Inflammatory macrophage (primary cell): ENCODE data around the gene ARSG.
A peak's percentile ranks its signal among the peaks of the same experiment; 100 is the strongest.
"Not testable (repeated sequence)": the region's sequence is repeated elsewhere in the genome, so short reads cannot be mapped to it uniquely, and the experiment has no call there.

Experiments used
- DNase-seq, 2 donors: peaks; one replicate each; pipeline ENCODE4 v3.0.0-alpha.2; 2020 to 2022
- total RNA-seq, 18 experiments: gene quantifications; one replicate each; lab custom pipeline; 2026; ENCODE audit warnings: mixed read lengths in 6 of 18, inconsistent platforms in 2 of 18; lab: John Stamatoyannopoulos, UW

ARSG gene
- 2.0 to 8.2 (median 3.7) reads per million in 18 experiments for total RNA-seq

GRCh38 chr17:68290955-68291835, at the start of gene ARSG, which contains the start of gene SLC16A6:
Gene ARSG, plus strand, starts transcription at chr17:68291495. Its CDS starts 15,999 bp downstream, at chr17:68307494.
Gene SLC16A6, minus strand, starts transcription at chr17:68291127. Its CDS starts 12,807 bp downstream, at chr17:68278320.
- DNase-seq: peak; percentile 91 to 94

GRCh38 chr17:68246271-68247028, 44.8 kb upstream of the ARSG start:
- no peak for DNase-seq

DNA sequence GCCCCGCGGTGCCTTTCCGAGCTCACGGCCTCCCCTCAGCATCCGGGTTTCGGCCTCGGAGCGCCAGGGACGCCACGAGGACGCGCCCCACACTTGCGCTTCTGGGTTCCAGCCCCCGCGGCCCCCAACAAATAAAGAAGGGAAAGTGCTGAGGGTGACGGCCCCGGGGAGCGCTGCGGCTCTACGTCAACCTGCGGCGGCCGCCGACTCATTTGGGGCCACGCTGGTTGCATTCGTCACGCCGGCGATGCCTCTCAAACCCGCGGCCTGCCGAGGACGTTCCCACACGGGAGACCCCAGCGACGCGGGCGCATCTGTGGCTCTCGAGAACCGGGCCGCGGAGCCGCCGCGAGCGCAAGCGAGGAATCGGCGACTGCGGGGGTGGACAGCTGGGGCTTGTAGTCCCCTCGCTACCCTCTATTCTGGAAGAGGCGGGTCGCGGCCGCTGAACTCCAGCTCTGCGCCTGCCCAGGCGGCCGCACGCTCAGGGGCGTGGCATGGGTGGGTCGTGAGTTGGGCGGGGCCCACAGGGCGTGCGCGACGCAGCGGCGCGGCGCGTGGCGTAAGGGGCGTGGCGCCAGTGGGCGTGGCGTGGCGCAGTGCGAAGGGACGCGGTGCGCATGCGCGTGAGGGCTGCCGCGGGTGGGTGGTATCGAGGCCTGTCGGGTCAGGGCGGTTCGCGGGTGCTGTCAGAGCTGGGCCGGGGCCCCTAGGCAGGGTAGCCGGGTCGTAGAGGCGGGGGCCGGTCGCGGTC, 43.7 kb upstream of the ARSG start, which contains the start of gene AMZ2:
TSS of gene AMZ2 (plus strand) at position 599 of the 754 bp plus-strand sequence. CDS start 2,145 bp downstream, outside the sequence.
- peak; percentile 95 to 97 for DNase-seq

- peak; percentile 27 to 49 for DNase-seq
These were observed 43.0 kb upstream of the ARSG start for GRCh38 chr17:68248199-68248825.

DNA sequence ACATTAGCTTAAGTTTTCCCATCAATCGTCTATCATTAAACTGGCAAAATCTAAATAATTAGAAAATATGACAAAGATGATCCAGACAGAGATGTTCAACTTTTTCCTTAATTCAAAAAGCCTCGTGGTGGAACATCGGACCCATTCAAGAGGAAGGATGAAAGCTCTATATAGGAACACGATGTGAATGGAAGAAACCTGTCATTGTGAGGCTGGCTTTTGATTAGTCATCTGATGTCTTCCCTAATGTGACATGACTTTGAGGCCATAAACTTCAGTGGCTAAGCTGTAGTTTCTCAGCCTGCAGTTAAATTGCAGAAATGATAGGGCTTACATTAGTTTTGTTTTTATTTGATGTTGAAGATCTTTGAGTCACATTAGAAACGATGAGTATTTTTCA, 42.4 kb upstream of the ARSG start:
- peak; percentile 42 to 55 for DNase-seq

GRCh38 chr17:68249354-68249765, 41.9 kb upstream of the ARSG start:
- DNase-seq: peak; percentile 59 to 71

GRCh38 chr17:68253426-68253825, 37.9 kb upstream of the ARSG start:
- DNase-seq: not testable (repeated sequence)

DNA sequence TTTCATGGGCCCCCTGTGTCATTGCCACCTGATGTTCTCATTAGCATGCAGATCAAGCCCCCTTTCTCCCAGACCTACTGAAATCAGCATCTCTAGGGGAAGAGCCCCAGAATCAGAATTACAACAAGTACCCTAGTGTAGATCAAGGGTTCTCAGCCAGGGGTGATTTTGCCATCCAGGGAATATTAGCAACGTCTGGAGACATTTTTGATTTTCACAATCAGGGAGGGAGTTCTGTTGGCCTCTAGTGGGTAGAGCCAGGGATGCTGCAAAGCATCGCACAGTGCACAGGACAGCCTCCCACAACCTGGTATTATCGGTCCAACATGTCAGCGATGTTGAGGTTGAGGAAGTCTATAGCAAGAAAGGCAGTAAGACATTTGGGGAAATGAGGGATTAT, 36.1 kb upstream of the ARSG start:
- no peak for DNase-seq

- peak; percentile 66 to 81 for DNase-seq
These were observed 35.4 kb upstream of the ARSG start for GRCh38 chr17:68255731-68256538.

DNA sequence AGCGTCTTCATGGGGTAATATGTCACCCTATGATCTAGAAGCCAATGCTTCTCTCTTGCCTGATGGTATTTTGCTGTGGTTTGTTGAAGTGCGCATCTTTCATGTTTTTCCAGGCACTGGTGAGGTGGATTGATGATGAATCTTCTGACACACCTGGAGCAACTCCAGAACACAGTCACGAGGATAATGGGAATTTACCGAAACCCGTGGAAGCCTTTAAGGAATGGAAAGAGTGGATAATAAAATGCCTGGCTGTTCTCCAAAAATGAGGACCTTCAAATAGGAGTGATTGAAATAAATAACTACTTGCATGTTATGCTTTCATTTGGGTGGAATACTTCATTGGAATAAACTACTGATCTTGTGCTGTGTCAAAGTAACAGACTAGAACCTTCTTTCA, 34.6 kb upstream of the ARSG start:
- not testable (repeated sequence) for DNase-seq

DNA sequence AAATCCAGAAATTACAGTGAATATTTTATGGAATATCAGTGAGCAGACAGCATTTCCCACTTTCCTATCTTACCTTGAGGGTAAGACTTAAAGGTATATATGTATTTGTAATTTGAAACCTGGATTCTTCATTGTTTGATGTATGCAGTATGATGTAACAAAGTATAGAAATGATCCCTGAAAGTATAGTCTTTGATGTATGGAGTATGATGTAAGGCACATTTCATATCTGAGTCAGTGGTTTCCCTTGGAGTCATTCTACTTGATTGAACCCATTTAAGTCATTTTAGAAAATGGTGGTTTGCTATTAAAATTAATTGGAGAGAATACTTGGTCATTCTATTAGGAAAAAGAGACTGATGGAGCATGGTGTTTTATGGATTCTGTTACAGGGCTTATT, 33.4 kb upstream of the ARSG start:
- no peak for DNase-seq

DNA sequence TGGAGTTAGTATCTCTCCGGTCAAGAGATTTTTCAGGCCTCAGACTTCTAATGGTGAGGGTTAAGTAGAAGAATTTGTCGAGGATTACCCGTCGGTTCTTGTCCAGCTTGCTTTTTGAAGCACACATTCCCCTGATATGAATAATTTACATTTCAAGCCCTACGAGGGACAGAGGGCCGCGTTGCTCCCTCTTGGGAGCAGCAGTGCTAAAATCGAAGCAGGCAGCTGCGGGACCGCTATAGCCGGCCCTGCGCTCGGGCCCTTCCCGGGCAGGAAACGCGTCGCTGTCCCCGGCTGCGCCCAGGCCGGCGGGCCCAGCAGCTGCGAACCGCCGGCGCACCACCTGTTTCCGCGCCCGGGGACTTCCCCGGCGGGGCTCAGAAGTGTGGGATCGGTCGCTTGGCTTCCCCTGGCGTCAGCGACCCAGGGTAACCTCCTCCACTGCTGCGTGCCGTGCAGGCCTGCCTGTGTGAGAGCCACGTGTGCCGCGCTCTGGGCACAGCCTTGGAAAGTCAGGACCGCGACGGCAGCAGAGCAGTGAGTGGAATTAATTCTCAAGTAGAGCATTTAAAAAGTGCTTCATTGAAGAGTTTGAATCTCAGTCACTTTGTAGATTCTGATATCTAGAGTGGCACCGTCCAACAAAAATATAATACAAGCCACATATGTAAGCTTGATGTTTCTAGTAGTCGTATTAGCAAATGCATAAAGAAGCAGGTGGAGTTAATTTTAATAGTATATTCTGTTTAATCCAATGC, 32.2 kb upstream of the ARSG start:
- DNase-seq: peak; percentile 31 to 57

DNA sequence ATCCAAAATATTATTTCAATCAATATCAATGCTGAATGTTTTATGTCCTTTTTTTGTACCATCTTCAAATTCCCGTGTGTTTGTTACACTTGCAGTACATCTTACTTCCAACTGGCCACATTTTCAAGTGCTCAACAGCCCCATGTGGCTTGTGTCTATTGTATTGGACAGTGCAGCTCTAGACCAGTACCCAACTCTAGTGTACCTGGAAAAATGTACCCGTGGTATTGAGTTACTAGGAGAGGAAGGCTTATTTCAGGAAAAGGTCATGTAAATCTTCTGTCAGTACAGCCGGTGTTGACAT, 31.7 kb upstream of the ARSG start:
- DNase-seq: not testable (repeated sequence)

GRCh38 chr17:68260051-68260762, 31.1 kb upstream of the ARSG start:
- DNase-seq: no peak

- not testable (repeated sequence) for DNase-seq
These were observed 28.8 kb upstream of the ARSG start for GRCh38 chr17:68262467-68262866.

GRCh38 chr17:68263101-68263681, 28.1 kb upstream of the ARSG start:
- DNase-seq: peak; percentile 64 to 70

DNA sequence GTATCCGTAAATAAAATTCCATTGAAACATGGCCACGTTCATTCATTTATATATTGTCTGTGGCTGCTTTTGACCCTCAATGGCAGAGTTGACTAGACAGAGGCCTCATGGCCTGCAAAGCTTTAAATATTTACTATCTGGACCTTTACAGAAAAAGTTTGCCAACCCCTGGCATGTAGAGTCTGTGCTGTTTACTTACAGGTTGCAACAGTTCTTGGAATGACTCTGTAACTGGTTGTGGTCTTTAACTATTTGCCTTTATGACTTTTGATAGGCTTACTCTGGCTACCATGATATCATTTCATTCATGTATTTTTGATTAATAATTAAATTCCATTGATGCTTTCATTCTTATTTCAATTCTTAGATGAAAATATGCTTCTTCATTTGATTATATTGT, 25.5 kb upstream of the ARSG start:
- not testable (repeated sequence) for DNase-seq

GRCh38 chr17:68273722-68274121, 17.6 kb upstream of the ARSG start:
- DNase-seq: peak; percentile 4 to 33

DNA sequence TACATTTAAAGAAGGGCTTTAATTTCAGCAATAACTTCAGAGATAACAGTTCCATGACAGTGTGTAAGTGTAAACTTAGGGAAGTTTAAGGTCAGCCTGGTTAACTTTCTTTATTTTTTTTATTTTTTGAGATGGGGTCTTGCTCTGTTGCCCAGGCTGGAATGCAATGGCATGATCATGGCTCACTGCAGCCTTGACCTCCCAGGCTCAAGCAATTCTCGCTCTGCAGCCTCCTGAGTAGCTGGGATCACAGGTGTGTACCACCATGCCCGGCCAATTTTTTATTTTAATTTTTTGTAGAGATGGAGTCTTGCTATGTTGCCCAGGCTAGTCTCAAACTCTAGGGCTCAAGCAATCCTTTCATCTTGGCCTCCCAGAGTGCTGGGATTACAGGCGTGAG, 15.0 kb upstream of the ARSG start:
- not testable (repeated sequence) for DNase-seq
